Spleen (tissue), 11 donors: ENCODE results near the gene KCNJ6. TPM values are rescaled to one million over a fixed set of nuclear protein-coding genes. Genes with fewer than 3 reads are reported as not detected.
A peak's percentile ranks its signal among the peaks of the same experiment; 100 is the strongest.
"Not testable (repeated sequence)": the region's sequence is repeated elsewhere in the genome, so short reads cannot be mapped to it uniquely, and the experiment has no call there.

Experiments used
- DNase-seq: peaks from one replicate; pipeline ENCODE4 v3.0.0-alpha.2; 2020
- H3K27ac ChIP-seq, 8 donors: fragments of 200-600 bp; sonication (generic) in 7 of 8; 1 replicate in 4 of 8; 2 replicates in 4 of 8; pipeline versions ENCODE4 v1.5.0 to v1.8.0; 2016 to 2021; ENCODE audit warnings: inconsistent platforms in 4 of 8, mild to moderate bottlenecking in 4 of 8, moderate library complexity in 1 of 8
- H3K27me3 ChIP-seq, 7 donors: fragments of 200-600 bp; sonication (generic) in 6 of 7; replicated peaks in 1 of 7; 1 replicate in 4 of 7; 2 replicates in 3 of 7; pipeline versions ENCODE4 v1.5.0 to v1.8.0; 2016 to 2021; ENCODE audit warnings: inconsistent platforms in 3 of 7, mild to moderate bottlenecking in 1 of 7
- H3K36me3 ChIP-seq, 6 donors: fragments of 200-600 bp; sonication (generic) in 5 of 6; 1 replicate in 4 of 6; 2 replicates in 2 of 6; pipeline versions ENCODE4 v1.5.0 to v1.8.0; 2016 to 2021; ENCODE audit warnings: inconsistent platforms in 2 of 6
- H3K4me1 ChIP-seq, 6 donors: fragments of 200-600 bp; sonication (generic) in 5 of 6; 1 replicate in 3 of 6; 2 replicates in 3 of 6; pipeline versions ENCODE4 v1.5.0 to v1.8.0; 2016 to 2021; ENCODE audit warnings: inconsistent platforms in 3 of 6
- H3K4me3 ChIP-seq, 8 donors: fragments of 200-600 bp; sonication (generic) in 7 of 8; 1 replicate in 4 of 8; 2 replicates in 4 of 8; pipeline versions ENCODE4 v1.5.0 to v1.8.0; 2016 to 2021; ENCODE audit warnings: inconsistent platforms in 4 of 8, mild to moderate bottlenecking in 4 of 8, moderate library complexity in 2 of 8
- H3K9me3 ChIP-seq, 8 donors: fragments of 200-600 bp; sonication (generic) in 7 of 8; 1 replicate in 4 of 8; 2 replicates in 4 of 8; pipeline versions ENCODE4 v1.5.0 to v1.8.0; 2016 to 2021; ENCODE audit warnings: inconsistent platforms in 4 of 8
- POLR2A ChIP-seq, 3 donors: fragments of 450-650 bp; IDR thresholded peaks; one replicate each; pipeline ENCODE4 v1.5.1; 2017; ENCODE audit warnings: antibody characterized with exemption in 3 of 3, mild to moderate bottlenecking in 1 of 3
- POLR2AphosphoS5 ChIP-seq, 3 donors: sonication (generic); formaldehyde crosslinking; IDR thresholded peaks; one replicate each; pipeline ENCODE4 v1.5.1; 2017; ENCODE audit warnings: antibody characterized with exemption in 3 of 3
- WGBS, 5 donors: extraction: QIAGEN DNeasy Blood & Tissue Kit in 3 of 5; methylation state at CpG; one replicate each; pipeline versions ENCODE4 v1.1.5 to v1.1.7; 2013 to 2018; 5-methylcytosine and 5-hydroxymethylcytosine counted together
- intact Hi-C: fragments of 100-400 bp; cut with DNase I; formaldehyde crosslinking; loops from one replicate; pipeline ENCODE4 v1.15.0; 2023; ENCODE audit warnings: low total_unique reads
- polyA plus RNA-seq, 3 donors: library from polyadenylated mRNA; stranded (reverse); fragments of 200-250 nt; gene quantifications; one replicate each; pipeline ENCODE4 v1.2.1, GENCODE V29; 2013
- total RNA-seq, 7 donors: library from RNA; depleted of rRNA in 3 of 7; stranded (reverse); fragments of >200 nt in 3 of 7; fragmentation: NEBNext Ultra II Directional in 4 of 7; extraction: Animal tissue kit (Norgen Biotek cat#: 25700) in 4 of 7; gene quantifications; one replicate each; pipeline versions ENCODE4 v1.1.0 to v1.2.1, GENCODE V29; 2016 to 2021
- TF ChIP-seq, protein P1 (sequence below), 11 experiments: fragments of 200-600 bp in 7 of 11; fragments of 450-650 bp in 4 of 11; sonication (generic) in 4 of 11; IDR thresholded peaks in 8 of 11; conservative IDR thresholded peaks in 3 of 11; 1 replicate in 7 of 11; 2 replicates in 4 of 11; pipeline versions ENCODE4 v1.4.0 to v1.8.0; 2016 to 2021; ENCODE audit warnings: antibody characterized with exemption in 11 of 11, inconsistent platforms in 4 of 11, mild to moderate bottlenecking in 1 of 11
- donor health status: healthy with polysubstance abuse.
- donor health status: DM: no; HTN: no; CAD: no; lungs with moderate emphysema.
- donor health status: DM: no; HTN: no; CAD: no.
- donor health status: Bipolar disorder and iron deficiency.
- donor health status: healthy.
- donor health status: DM: no; HTN: no; CAD: no.
- donor health status: DM: yes; HTN: yes; CAD: no.

KCNJ6 gene
- total and polyA plus RNA-seq, 10 donors, result under 0.01 to 0.36 (median 0.10) TPM; not detected in 6

DNA sequence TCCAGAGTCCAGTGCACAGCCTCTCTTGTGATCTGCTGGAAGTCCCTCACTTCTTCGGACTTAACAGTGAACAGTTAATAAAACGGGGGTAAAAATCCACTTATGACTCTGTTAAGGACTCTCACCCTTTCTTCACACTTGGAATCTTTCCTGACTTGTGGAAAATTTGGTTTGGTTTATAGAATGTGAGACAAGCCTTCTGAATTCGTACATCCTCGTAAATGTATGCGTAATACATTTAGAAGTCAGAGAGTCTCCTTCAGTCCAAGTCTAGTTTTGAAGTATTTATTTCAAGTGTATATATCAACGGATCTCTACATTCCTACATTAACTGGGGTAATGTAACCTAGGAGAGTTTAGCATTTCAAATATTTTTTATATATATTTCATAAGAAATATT, 270.4 kb downstream of the KCNJ6 start:
- intact Hi-C loops, result no loop called here
- Histone ChIP-seq H3K27me3 (peaks cover 0 to 44% (median 0%) of the 10 kb centered on the region in 7 donors), H3K4me1 (no peaks in the 10 kb centered on the region), H3K36me3 (no peaks in the 10 kb centered on the region), H3K4me3 (no peak overlapping the region), H3K9me3 (peaks cover 0 to 5% (median 0%) of the 10 kb centered on the region in 8 donors), H3K27ac (no peak overlapping the region)
- whole genome bisulfite sequencing, 5 donors, result 72 to 89% (median 85%) methylated on average over 6 of the region's 6 CpGs
- DNase-seq, result no peak
- TF ChIP-seq, protein P1, sequence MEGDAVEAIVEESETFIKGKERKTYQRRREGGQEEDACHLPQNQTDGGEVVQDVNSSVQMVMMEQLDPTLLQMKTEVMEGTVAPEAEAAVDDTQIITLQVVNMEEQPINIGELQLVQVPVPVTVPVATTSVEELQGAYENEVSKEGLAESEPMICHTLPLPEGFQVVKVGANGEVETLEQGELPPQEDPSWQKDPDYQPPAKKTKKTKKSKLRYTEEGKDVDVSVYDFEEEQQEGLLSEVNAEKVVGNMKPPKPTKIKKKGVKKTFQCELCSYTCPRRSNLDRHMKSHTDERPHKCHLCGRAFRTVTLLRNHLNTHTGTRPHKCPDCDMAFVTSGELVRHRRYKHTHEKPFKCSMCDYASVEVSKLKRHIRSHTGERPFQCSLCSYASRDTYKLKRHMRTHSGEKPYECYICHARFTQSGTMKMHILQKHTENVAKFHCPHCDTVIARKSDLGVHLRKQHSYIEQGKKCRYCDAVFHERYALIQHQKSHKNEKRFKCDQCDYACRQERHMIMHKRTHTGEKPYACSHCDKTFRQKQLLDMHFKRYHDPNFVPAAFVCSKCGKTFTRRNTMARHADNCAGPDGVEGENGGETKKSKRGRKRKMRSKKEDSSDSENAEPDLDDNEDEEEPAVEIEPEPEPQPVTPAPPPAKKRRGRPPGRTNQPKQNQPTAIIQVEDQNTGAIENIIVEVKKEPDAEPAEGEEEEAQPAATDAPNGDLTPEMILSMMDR (IDR thresholded peaks at IDR 0.05 in 8 of 11, conservative IDR thresholded peaks at IDR 0.05 in 3 of 11), result no peak
- TF ChIP-seq POLR2AphosphoS5 (IDR thresholded peaks at IDR 0.05), result no peak
- no peak for TF ChIP-seq POLR2A (IDR thresholded peaks at IDR 0.05)

DNA sequence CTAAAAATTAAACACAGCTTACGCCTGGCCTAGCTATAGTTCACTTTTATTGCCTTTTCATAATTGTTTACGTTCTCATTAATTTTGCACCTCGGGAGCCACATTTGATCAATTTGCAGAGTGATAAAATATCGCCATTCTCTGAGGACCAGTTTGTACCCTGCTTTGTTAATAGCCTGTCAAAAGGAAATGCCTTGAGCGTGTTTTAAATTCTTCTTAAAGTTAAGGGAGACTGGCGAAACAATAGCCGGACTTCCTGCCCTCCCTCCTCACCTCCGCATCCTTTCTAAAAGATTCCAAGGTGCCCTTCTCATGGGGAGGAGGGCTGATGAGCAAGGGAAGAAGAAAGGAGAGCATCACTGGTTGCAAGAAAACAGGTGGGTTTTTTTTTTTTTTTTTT, 271.6 kb downstream of the KCNJ6 start:
- peaks cover 0 to 5% (median 0%) of the 10 kb centered on the region in 8 donors for H3K9me3 ChIP-seq
- WGBS, 5 donors, result 39 to 47% (median 40%) methylated on average over 8 of the region's 8 CpGs
- peaks cover 0 to 40% (median 0%) of the 10 kb centered on the region in 7 donors for H3K27me3 ChIP-seq
- H3K36me3 ChIP-seq, result no peaks in the 10 kb centered on the region
- H3K27ac ChIP-seq, result no peak overlapping the region
- intact Hi-C loops, result no loop called here
- no peak overlapping the region for H3K4me3 ChIP-seq
- H3K4me1 ChIP-seq, result no peaks in the 10 kb centered on the region
- DNase-seq, result no peak
- TF ChIP-seq POLR2A (IDR thresholded peaks at IDR 0.05) (no peak), POLR2AphosphoS5 (IDR thresholded peaks at IDR 0.05) (no peak)
- TF ChIP-seq, protein P1 (IDR thresholded peaks at IDR 0.05 in 8 of 11, conservative IDR thresholded peaks at IDR 0.05 in 3 of 11), result no peak

DNA sequence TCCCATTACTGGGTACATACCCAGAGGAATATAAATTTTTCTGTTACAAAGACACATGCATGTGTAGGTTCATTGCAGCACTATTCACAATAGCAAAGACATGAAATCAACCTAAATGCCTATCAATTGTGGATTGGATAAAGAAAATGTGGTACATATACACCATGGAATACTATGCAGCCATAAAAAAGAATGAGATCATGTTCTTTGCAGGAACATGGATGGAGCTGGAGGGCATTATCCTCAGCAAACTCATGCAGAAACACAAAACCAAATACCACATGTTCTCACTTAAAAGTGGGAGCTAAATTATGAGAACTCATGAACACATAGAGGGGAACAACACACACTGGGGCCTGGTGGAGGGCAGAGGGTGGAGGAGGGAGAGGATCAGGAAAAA, 272.4 kb downstream of the KCNJ6 start:
- H3K4me3 ChIP-seq, H3K27ac ChIP-seq, DNase-seq, intact Hi-C loops, H3K4me1 ChIP-seq, H3K9me3 ChIP-seq, H3K36me3 ChIP-seq: not testable (repeated sequence)
- H3K27me3 ChIP-seq, result peaks cover 0 to 38% (median 0%) of the 10 kb centered on the region in 7 donors

DNA sequence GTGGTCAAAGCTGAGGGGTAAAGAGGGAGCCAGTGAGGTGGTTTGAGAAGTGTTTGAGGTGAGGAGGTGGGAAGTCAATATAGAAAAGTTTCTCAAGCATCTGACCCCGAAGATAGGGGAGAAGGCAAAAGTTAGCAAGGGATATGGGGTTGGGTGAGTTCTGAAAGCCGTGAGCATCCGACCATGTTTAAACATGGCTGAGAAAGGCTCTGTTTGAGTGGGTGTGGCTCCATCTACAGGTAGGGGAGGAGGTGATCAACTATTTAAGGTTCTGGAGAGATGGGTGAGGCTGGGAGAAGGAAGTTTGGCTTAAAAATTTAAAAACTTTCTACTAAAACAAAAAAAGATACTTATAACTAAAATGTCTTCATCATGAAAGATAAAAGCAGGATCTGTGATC, 273.8 kb downstream of the KCNJ6 start:
- Histone ChIP-seq H3K36me3 (no peaks in the 10 kb centered on the region), H3K27ac (no peak overlapping the region), H3K9me3 (peaks cover 0 to 5% (median 0%) of the 10 kb centered on the region in 8 donors), H3K27me3 (peaks cover 0 to 38% (median 0%) of the 10 kb centered on the region in 7 donors), H3K4me3 (no peak overlapping the region), H3K4me1 (no peaks in the 10 kb centered on the region)
- TF ChIP-seq POLR2A (IDR thresholded peaks at IDR 0.05) (no peak), POLR2AphosphoS5 (IDR thresholded peaks at IDR 0.05) (no peak)
- TF ChIP-seq, protein P1 (IDR thresholded peaks at IDR 0.05 in 8 of 11, conservative IDR thresholded peaks at IDR 0.05 in 3 of 11), result peak in 1 of 11 experiments; percentile 22
- WGBS, 5 donors, result 71 to 77% (median 73%) methylated on average over 3 of the region's 3 CpGs
- intact Hi-C loops, result no loop called here
- DNase-seq, result no peak

DNA sequence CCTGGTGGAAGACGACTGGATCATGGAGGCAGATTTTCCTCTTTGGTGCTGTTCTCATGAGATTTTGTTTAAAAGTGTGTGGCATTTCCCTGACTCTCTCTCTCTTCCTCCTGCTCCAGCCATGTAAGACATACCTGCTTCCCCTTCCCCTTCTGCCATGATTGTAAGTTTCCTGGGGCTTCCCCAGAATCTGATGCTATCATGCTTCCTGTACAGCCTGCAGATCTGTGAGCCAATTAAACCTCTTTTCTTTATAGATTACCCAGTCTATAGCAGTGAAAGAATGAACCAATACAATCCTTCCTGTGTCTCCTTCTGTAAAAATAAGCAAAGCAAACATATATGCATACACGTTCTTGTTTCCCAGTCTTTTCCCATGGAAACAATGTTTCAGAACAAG, 276.5 kb downstream of the KCNJ6 start:
- intact Hi-C loops, result no loop called here
- TF ChIP-seq POLR2A (IDR thresholded peaks at IDR 0.05), result no peak
- TF ChIP-seq POLR2AphosphoS5 (IDR thresholded peaks at IDR 0.05), result no peak
- TF ChIP-seq, protein P1 (IDR thresholded peaks at IDR 0.05 in 8 of 11, conservative IDR thresholded peaks at IDR 0.05 in 3 of 11), result no peak
- no peak for DNase-seq
- Histone ChIP-seq H3K27ac (no peak overlapping the region), H3K27me3 (peaks cover 0 to 39% (median 0%) of the 10 kb centered on the region in 7 donors), H3K36me3 (no peaks in the 10 kb centered on the region), H3K9me3 (peaks cover 0 to 5% (median 0%) of the 10 kb centered on the region in 8 donors), H3K4me1 (no peaks in the 10 kb centered on the region), H3K4me3 (no peak overlapping the region)
- 61 to 81% (median 78%) methylated on average over 2 of the region's 2 CpGs for WGBS, 5 donors
